NB4 (cell line): ENCODE data around the gene CD27.

ENCODE experiments used
- CTCF ChIP-seq: IDR thresholded peaks from one replicate; pipeline ENCODE4 v1.5.1; 2012; ENCODE audit warnings: low read depth, low read length
- MAX ChIP-seq: IDR thresholded peaks from 2 replicates; pipeline ENCODE4 v1.6.1; 2011; ENCODE audit warnings: low read depth, low read length
- MYC ChIP-seq: IDR thresholded peaks from 2 replicates; pipeline ENCODE4 v1.6.1; 2011; ENCODE audit warnings: low read depth, low read length
- POLR2A ChIP-seq: IDR thresholded peaks from 2 replicates; pipeline ENCODE4 v1.6.1; 2011; ENCODE audit warnings: mild to moderate bottlenecking; ENCODE audit not compliant: insufficient read length; ENCODE audit errors: extremely low read depth

- no peak for TF ChIP-seq CTCF
- TF ChIP-seq POLR2A: no peak
- TF ChIP-seq MYC: no peak
- TF ChIP-seq MAX: no peak
Observed at GRCh38 chr12:6458281-6459003, 13.7 kb downstream of the CD27 start.
